Measurements from ENCODE around the gene D2HGDH. TPM values are rescaled to one million over a fixed set of nuclear protein-coding genes. Genes with fewer than 3 reads are reported as not detected.

The D2HGDH gene
- total RNA-seq, 1 donor from 2014 or later = 10.0 TPM

GRCh38 chr2:241752253-241752652, 17.8 kb downstream of the D2HGDH start:
- Histone ChIP-seq H3K27me3 (ENCODE audit: insufficient read depth, low read length) (no peaks in the 10 kb centered on the region), H3K4me3 (ENCODE audit: insufficient read depth, low read depth, low read length) (no peak overlapping the region), H3K36me3 (ENCODE audit: insufficient read depth, low read length) (no peaks in the 10 kb centered on the region), H2AFZ (ENCODE audit: low read depth, low read length) (no peak overlapping the region), H3K9ac (ENCODE audit: low read length) (no peak overlapping the region), H3K4me2 (ENCODE audit: low read length) (no peak overlapping the region), H3K79me2 (ENCODE audit: insufficient read depth, low read length) (no peaks in the 10 kb centered on the region), H4K20me1 (ENCODE audit: insufficient read depth, low read length) (no peaks in the 10 kb centered on the region), H3K27ac (ENCODE audit: low read depth, low read length) (no peak overlapping the region), H3K4me1 (ENCODE audit: insufficient read depth, low read length) (no peaks in the 10 kb centered on the region), H3K9me3 (ENCODE audit: insufficient read depth, low read depth, low read length) (no peaks in the 10 kb centered on the region)
- H3K4me1 Mint-ChIP-seq (ENCODE audit: low read depth, unreplicated experiment) = no peaks in the 10 kb centered on the region
- H3K27ac Mint-ChIP-seq (ENCODE audit: unreplicated experiment) = no peak overlapping the region
- DNase-seq (ENCODE audit: low read depth) (no peak), FAIRE-seq (no peak)
- peaks cover 27% of the 10 kb centered on the region for H3K36me3 Mint-ChIP-seq (ENCODE audit: low read depth, unreplicated experiment)
- peaks cover 3% of the 10 kb centered on the region for H3K27me3 Mint-ChIP-seq (ENCODE audit: low read depth, unreplicated experiment)
- H3K9me3 Mint-ChIP-seq (ENCODE audit: unreplicated experiment) = peaks cover 2% of the 10 kb centered on the region
- H3K4me3 Mint-ChIP-seq (ENCODE audit: unreplicated experiment) = no peak overlapping the region
- no peak for TF ChIP-seq EZH2 (IDR thresholded peaks at IDR 0.05; ENCODE audit: insufficient read depth, low read length)
- TF ChIP-seq CTCF (IDR thresholded peaks at IDR 0.05; ENCODE audit: insufficient read depth, low read depth, low read length) = no peak

- TF ChIP-seq CTCF (IDR thresholded peaks at IDR 0.05; ENCODE audit: insufficient read depth, low read depth, low read length) = no peak
- no peak for TF ChIP-seq EZH2 (IDR thresholded peaks at IDR 0.05; ENCODE audit: insufficient read depth, low read length)
- Histone ChIP-seq H3K27me3 (ENCODE audit: insufficient read depth, low read length) (no peaks in the 10 kb centered on the region), H3K79me2 (ENCODE audit: insufficient read depth, low read length) (no peaks in the 10 kb centered on the region), H3K4me2 (ENCODE audit: low read length) (no peak overlapping the region), H3K36me3 (ENCODE audit: insufficient read depth, low read length) (no peaks in the 10 kb centered on the region), H3K9me3 (ENCODE audit: insufficient read depth, low read depth, low read length) (no peaks in the 10 kb centered on the region), H3K9ac (ENCODE audit: low read length) (no peak overlapping the region), H3K27ac (ENCODE audit: low read depth, low read length) (no peak overlapping the region), H3K4me1 (ENCODE audit: insufficient read depth, low read length) (no peaks in the 10 kb centered on the region), H3K4me3 (ENCODE audit: insufficient read depth, low read depth, low read length) (no peak overlapping the region), H4K20me1 (ENCODE audit: insufficient read depth, low read length) (no peaks in the 10 kb centered on the region), H2AFZ (ENCODE audit: low read depth, low read length) (no peak overlapping the region)
- Mint-ChIP-seq H3K9me3 (ENCODE audit: unreplicated experiment) (peaks cover 2% of the 10 kb centered on the region), H3K4me3 (ENCODE audit: unreplicated experiment) (no peak overlapping the region), H3K27ac (ENCODE audit: unreplicated experiment) (no peak overlapping the region), H3K4me1 (ENCODE audit: low read depth, unreplicated experiment) (no peaks in the 10 kb centered on the region), H3K36me3 (ENCODE audit: low read depth, unreplicated experiment) (peaks cover 26% of the 10 kb centered on the region), H3K27me3 (ENCODE audit: low read depth, unreplicated experiment) (peaks cover 3% of the 10 kb centered on the region)
- DNase-seq (ENCODE audit: low read depth) (no peak), FAIRE-seq (no peak)
These were observed 18.4 kb downstream of the D2HGDH start for GRCh38 chr2:241752689-241753276.

GRCh38 chr2:241753493-241753892, 19.1 kb downstream of the D2HGDH start:
- DNase-seq (ENCODE audit: low read depth) (no peak), FAIRE-seq (no peak)
- Histone ChIP-seq H3K4me2 (ENCODE audit: low read length) (no peak overlapping the region), H3K9me3 (ENCODE audit: insufficient read depth, low read depth, low read length) (no peaks in the 10 kb centered on the region), H3K9ac (ENCODE audit: low read length) (no peak overlapping the region), H3K4me1 (ENCODE audit: insufficient read depth, low read length) (no peaks in the 10 kb centered on the region), H3K79me2 (ENCODE audit: insufficient read depth, low read length) (no peaks in the 10 kb centered on the region), H2AFZ (ENCODE audit: low read depth, low read length) (no peak overlapping the region), H3K27me3 (ENCODE audit: insufficient read depth, low read length) (no peaks in the 10 kb centered on the region), H3K4me3 (ENCODE audit: insufficient read depth, low read depth, low read length) (no peak overlapping the region), H3K36me3 (ENCODE audit: insufficient read depth, low read length) (no peaks in the 10 kb centered on the region), H4K20me1 (ENCODE audit: insufficient read depth, low read length) (no peaks in the 10 kb centered on the region), H3K27ac (ENCODE audit: low read depth, low read length) (no peak overlapping the region)
- H3K36me3 Mint-ChIP-seq (ENCODE audit: low read depth, unreplicated experiment) = peaks cover 28% of the 10 kb centered on the region
- H3K27me3 Mint-ChIP-seq (ENCODE audit: low read depth, unreplicated experiment) = peaks cover 3% of the 10 kb centered on the region
- no peaks in the 10 kb centered on the region for H3K4me1 Mint-ChIP-seq (ENCODE audit: low read depth, unreplicated experiment)
- no peak overlapping the region for H3K4me3 Mint-ChIP-seq (ENCODE audit: unreplicated experiment)
- TF ChIP-seq CTCF (IDR thresholded peaks at IDR 0.05; ENCODE audit: insufficient read depth, low read depth, low read length) (no peak), EZH2 (IDR thresholded peaks at IDR 0.05; ENCODE audit: insufficient read depth, low read length) (no peak)
- no peak overlapping the region for H3K27ac Mint-ChIP-seq (ENCODE audit: unreplicated experiment)
- H3K9me3 Mint-ChIP-seq (ENCODE audit: unreplicated experiment) = no peaks in the 10 kb centered on the region
